GM12874 (cell line): ENCODE data around the gene AK5.

Experiments
- TF ChIP-seq, protein P1 (sequence below): IDR thresholded peaks from 2 replicates; pipeline ENCODE4 v1.5.1; 2011; ENCODE audit warnings: low read depth, mild to moderate bottlenecking, control low read depth, low read length, moderate library complexity; ENCODE audit not compliant: insufficient read depth

The AK5 gene

DNA sequence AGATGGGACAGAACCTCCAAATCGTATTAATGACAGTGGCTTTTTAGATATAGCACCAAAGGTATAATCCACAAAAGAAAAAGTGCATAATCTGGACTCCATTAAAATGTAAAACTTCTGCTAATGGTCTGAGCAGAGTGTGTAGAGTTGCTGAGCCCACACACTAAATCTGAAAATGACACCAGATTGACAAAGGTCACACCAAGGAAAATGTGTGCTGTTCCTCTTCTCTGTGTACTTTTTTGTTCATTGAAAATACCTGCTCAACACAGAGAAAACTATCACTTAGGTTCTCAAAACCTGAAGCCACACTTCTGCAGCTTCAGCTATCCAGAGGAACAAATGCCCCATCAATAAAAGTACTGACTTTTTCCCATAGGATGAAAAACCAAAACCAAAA, 146.2 kb downstream of the AK5 start:
- TF ChIP-seq, protein P1, sequence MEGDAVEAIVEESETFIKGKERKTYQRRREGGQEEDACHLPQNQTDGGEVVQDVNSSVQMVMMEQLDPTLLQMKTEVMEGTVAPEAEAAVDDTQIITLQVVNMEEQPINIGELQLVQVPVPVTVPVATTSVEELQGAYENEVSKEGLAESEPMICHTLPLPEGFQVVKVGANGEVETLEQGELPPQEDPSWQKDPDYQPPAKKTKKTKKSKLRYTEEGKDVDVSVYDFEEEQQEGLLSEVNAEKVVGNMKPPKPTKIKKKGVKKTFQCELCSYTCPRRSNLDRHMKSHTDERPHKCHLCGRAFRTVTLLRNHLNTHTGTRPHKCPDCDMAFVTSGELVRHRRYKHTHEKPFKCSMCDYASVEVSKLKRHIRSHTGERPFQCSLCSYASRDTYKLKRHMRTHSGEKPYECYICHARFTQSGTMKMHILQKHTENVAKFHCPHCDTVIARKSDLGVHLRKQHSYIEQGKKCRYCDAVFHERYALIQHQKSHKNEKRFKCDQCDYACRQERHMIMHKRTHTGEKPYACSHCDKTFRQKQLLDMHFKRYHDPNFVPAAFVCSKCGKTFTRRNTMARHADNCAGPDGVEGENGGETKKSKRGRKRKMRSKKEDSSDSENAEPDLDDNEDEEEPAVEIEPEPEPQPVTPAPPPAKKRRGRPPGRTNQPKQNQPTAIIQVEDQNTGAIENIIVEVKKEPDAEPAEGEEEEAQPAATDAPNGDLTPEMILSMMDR, result no peak

DNA sequence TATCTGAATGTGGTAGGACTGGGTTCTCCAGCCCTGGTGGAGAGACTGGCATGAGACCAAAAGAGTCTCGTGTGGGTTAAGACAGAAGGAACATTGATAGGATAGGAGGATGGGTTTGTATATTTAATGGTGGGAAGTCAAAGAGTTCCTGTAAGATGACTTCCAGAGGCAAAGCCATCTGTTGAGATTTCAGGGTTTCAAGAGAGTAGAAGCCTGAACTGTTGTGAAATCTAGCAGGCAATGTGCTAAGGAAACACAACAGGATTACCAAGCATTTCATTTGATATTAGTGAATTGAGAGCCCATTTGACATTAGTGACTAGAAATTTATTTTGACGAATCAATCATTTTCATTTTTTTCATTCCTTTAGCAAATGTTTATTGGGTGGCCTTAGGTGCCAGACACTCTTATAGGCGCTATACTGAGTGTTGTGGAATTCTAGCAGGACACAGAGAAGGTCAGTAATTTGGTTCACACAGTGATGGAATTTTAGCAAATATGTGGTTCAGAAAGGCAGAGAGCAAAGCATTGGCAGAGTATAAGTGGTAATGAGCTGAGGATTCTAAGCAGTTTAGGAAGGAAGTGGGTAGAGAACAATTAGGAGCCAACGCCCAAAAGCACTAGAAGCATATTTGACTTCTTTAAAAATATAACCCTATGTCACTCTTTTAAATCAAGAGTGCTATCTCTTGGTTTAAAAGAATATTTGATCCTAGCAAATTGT, 149.3 kb downstream of the AK5 start:
- TF ChIP-seq, protein P1, result no peak

DNA sequence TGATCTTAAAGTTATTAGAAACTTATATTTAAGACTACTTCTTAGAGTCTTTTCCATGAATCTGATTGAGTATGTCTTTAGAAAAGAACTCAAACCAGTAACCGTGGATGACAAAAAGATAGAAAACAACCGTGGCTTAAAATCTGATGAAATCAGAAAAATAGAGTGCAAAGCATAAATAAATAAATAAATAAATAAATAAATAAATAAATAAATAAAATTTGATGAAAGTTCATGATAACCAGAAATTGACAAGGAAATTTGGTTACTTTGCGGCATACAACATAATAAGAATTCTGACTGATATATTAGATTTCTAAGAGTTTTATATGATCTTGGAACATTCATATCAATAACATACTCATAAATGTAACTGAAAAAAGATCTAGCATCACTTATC, 152.1 kb downstream of the AK5 start:
- TF ChIP-seq, protein P1, result no peak

DNA sequence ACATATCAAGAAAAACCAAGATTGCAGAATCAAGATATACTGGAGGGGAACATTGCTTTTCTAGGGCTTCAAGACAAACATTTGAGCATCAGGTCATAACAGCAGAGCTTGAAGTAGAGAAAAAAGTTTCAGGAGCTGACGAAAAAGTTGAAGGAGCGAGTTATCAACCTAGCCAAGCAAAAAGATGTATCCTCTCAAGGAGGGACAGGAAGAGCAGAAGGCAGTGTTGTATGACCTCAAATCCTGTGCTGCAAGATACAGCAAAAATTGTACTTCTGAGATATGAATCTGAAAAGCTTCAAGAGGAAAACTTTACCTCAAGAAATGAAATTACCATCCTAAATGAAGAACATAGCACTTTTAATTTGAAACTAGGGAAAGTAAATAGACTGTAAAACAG, 153.1 kb downstream of the AK5 start:
- TF ChIP-seq, protein P1, result no peak

DNA sequence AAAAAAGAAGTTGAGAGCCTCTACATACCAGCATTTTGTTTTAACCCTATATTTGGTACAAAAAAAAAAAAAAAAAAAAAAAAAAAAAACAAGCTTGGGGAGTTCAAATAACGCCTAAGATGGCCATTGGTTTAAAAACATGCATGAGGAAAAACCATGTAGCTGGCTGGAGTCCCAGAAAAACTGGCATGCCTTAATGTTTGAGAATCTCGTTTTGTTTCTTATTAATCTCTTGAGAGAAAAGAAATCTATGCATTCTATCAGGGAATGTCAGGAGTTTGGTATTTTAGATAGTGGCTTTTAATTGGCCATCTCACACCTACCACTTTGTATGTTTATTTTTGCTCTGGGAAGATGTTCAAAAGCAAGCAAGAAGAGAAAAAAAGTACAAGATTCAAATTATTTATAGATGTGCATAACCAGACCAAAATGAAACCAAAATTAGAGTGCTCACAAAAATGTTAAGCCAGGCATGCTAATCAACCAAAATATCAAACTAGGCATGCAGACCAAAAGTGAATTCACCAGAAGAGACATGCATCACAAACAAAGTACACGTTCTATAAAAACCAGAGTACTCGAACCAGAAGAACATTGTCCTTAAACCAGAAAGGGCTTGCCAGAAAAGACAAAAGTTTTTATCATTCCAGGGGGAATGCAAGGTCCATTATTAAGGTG, 156.6 kb downstream of the AK5 start:
- TF ChIP-seq, protein P1, result no peak

DNA sequence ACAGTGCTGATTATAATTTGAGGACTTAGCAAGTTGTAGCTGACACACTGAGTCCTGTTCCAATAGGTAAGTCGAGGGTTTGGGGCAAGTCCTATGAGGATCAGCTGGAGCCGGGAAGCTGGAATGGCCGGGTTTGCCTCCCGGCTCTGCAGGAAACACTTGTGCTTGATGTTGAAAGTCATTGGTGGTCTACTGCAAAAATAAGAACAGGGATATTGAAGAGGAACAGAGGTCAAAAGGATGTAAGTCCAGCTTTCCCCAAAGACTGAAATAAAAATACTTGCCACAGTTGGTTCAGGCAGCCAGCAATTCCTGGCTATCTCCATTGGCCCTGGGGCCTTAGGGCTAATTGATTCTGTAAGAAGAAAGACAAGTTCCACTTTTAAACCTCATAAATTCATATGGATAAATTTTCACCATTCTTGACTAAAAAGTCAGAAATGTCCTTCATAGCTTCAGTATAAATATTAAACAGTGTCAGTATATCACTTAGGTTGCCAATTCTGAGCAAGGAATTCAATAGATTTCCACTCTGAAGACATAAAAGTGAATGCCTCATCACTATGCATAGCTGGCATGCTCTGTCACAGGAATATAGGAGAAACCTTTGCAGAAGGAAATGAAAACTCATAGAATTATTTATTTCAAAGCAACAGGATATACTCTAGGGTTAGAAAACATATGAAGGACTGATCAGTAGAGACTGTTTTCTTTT, 165.2 kb downstream of the AK5 start:
- TF ChIP-seq, protein P1, result no peak

DNA sequence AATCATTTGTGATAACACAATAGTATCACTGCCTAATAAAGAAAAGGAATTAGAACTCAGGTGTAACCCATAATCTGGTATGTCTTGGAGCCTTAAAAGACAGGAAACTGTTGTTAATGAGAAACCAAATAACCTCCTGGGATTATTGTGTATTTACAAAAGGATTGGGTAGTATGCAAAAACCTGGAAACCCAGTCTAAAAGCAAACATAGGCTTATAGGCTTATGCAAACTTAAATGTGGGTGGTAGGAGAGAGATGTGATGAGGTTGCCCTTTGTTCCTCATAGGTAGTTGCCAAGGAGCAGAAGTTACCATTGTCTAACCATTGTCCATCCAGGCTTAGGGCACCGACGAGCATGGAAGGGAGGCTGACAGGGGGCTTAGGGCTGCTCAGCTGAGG, 165.8 kb downstream of the AK5 start:
- TF ChIP-seq, protein P1, result no peak
